H9 (cell line): ENCODE results near the gene ACTN3. TPM values are rescaled to one million over a fixed set of nuclear protein-coding genes. Genes with fewer than 3 reads are reported as not detected.

Source experiments
- DNase-seq: peaks from one replicate; pipeline ENCODE4 v3.0.0-alpha.2; 2017
- H2AFZ ChIP-seq: one replicate; pipeline ENCODE4 v1.6.1; 2013; ENCODE audit warnings: mild to moderate bottlenecking, low read length, control low read depth, moderate library complexity
- H2AK5ac ChIP-seq: 2 replicates; pipeline ENCODE4 v1.6.1; 2013; ENCODE audit warnings: low read length, control low read depth, mixed read lengths; ENCODE audit not compliant: insufficient read length
- H2BK120ac ChIP-seq: one replicate; pipeline ENCODE4 v1.6.1; 2013; ENCODE audit warnings: low read depth, mild to moderate bottlenecking, low read length, control low read depth, inconsistent platforms; ENCODE audit not compliant: poor library complexity, severe bottlenecking
- H2BK12ac ChIP-seq: 2 replicates; pipeline ENCODE4 v1.6.1; 2013; ENCODE audit warnings: low read length, control low read depth, mixed read lengths, low read depth; ENCODE audit not compliant: insufficient read length
- H2BK15ac ChIP-seq: 2 replicates; pipeline ENCODE4 v1.6.1; 2013; ENCODE audit warnings: low read depth, low read length, control low read depth
- H2BK20ac ChIP-seq: one replicate; pipeline ENCODE4 v1.6.1; 2013; ENCODE audit warnings: low read depth, mild to moderate bottlenecking, low read length, control low read depth, inconsistent platforms; ENCODE audit not compliant: poor library complexity, severe bottlenecking
- H2BK5ac ChIP-seq: 2 replicates; pipeline ENCODE4 v1.6.1; 2013; ENCODE audit warnings: low read length, control low read depth, mixed read lengths; ENCODE audit not compliant: insufficient read length
- H3K14ac ChIP-seq: 2 replicates; pipeline ENCODE4 v1.6.1; 2013; ENCODE audit warnings: low read length, control low read depth; ENCODE audit not compliant: insufficient read depth
- H3K18ac ChIP-seq: 2 replicates; pipeline ENCODE4 v1.6.1; 2013; ENCODE audit warnings: low read depth, mild to moderate bottlenecking, mixed read lengths, low read length, control low read depth; ENCODE audit not compliant: insufficient read length
- H3K23ac ChIP-seq: 2 replicates; pipeline ENCODE4 v1.6.1; 2013; ENCODE audit warnings: low read length, control low read depth, mixed read lengths, low read depth; ENCODE audit not compliant: insufficient read length
- H3K23me2 ChIP-seq: 2 replicates; pipeline ENCODE4 v1.6.1; 2013; ENCODE audit warnings: low read depth, mild to moderate bottlenecking, mixed read lengths, low read length, control low read depth; ENCODE audit not compliant: insufficient read length, poor library complexity, severe bottlenecking
- H3K27ac ChIP-seq: 2 replicates; pipeline ENCODE4 v1.5.1; 2013; ENCODE audit warnings: low read length, control low read depth, mixed read lengths, low read depth; ENCODE audit not compliant: insufficient read length
- H3K27me3 ChIP-seq: 2 replicates; pipeline ENCODE4 v1.6.1; 2013; ENCODE audit warnings: low read length, control low read depth, inconsistent platforms; ENCODE audit not compliant: insufficient read depth
- H3K4ac ChIP-seq: 2 replicates; pipeline ENCODE4 v1.6.1; 2013; ENCODE audit warnings: low read depth, mild to moderate bottlenecking, control low read depth, inconsistent platforms, low read length, moderate library complexity
- H3K4me1 ChIP-seq: 2 replicates; pipeline ENCODE4 v1.6.1; 2013; ENCODE audit warnings: low read length, control low read depth, inconsistent platforms; ENCODE audit not compliant: insufficient read depth
- H3K4me2 ChIP-seq: 2 replicates; pipeline ENCODE4 v1.6.1; 2013; ENCODE audit warnings: low read length, control low read depth, mixed read lengths; ENCODE audit not compliant: insufficient read length, insufficient read depth
- H3K56ac ChIP-seq: 2 replicates; pipeline ENCODE4 v1.6.1; 2013; ENCODE audit warnings: low read depth, mild to moderate bottlenecking, mixed read lengths, low read length, control low read depth; ENCODE audit not compliant: insufficient read length
- H3K79me1 ChIP-seq: 2 replicates; pipeline ENCODE4 v1.6.1; 2013; ENCODE audit warnings: low read depth, mild to moderate bottlenecking, moderate library complexity, low read length, control low read depth, inconsistent platforms; ENCODE audit not compliant: insufficient read depth, poor library complexity, severe bottlenecking
- H3K79me2 ChIP-seq: 2 replicates; pipeline ENCODE4 v1.6.1; 2013; ENCODE audit warnings: low read length, control low read depth, inconsistent platforms; ENCODE audit not compliant: insufficient read depth
- H3K9ac ChIP-seq: 2 replicates; pipeline ENCODE4 v1.6.1; 2013; ENCODE audit warnings: low read length, control low read depth, mixed read lengths; ENCODE audit not compliant: insufficient read length; ENCODE audit errors: extremely low read depth
- H3K9me3 ChIP-seq: one replicate; pipeline ENCODE4 v1.6.1; 2013; ENCODE audit warnings: low read depth, low read length, inconsistent platforms; ENCODE audit not compliant: control insufficient read depth
- H3T11ph ChIP-seq: one replicate; pipeline ENCODE4 v1.6.1; 2013; ENCODE audit warnings: mild to moderate bottlenecking, low read length, control low read depth, inconsistent platforms
- H4K20me1 ChIP-seq: one replicate; pipeline ENCODE4 v1.6.1; 2013; ENCODE audit not compliant: control insufficient read depth, insufficient read length, insufficient read depth
- H4K5ac ChIP-seq: 2 replicates; pipeline ENCODE4 v1.6.1; 2013; ENCODE audit warnings: low read depth, mild to moderate bottlenecking, mixed read lengths, low read length, control low read depth; ENCODE audit not compliant: insufficient read length
- H4K8ac ChIP-seq: replicated peaks from 2 replicates; pipeline ENCODE4 v1.6.1; 2013; ENCODE audit warnings: low read length, control low read depth, mixed read lengths, low read depth; ENCODE audit not compliant: insufficient read length
- H4K91ac ChIP-seq: 2 replicates; pipeline ENCODE4 v1.6.1; 2013; ENCODE audit warnings: low read depth, mild to moderate bottlenecking, moderate library complexity, mixed read lengths, low read length, control low read depth; ENCODE audit not compliant: insufficient read length
- H3K27ac Mint-ChIP-seq, 3 experiments: 2 replicates in 2 of 3; 3 replicates in 1 of 3; pipeline ENCODE4 v1.8.0; 2020 to 2021; ENCODE audit warnings: mixed read lengths in 3 of 3, mild to moderate bottlenecking in 1 of 3, moderate library complexity in 1 of 3
- H3K27me3 Mint-ChIP-seq: 2 replicates; pipeline ENCODE4 v1.8.0; 2021; ENCODE audit warnings: low read depth, mild to moderate bottlenecking, moderate library complexity, mixed read lengths
- H3K36me3 Mint-ChIP-seq, 3 experiments: 2 replicates in 2 of 3; 3 replicates in 1 of 3; pipeline ENCODE4 v1.8.0; 2020 to 2021; ENCODE audit warnings: low read depth in 3 of 3, mixed read lengths in 3 of 3; ENCODE audit not compliant: insufficient read depth in 1 of 3
- H3K4me1 Mint-ChIP-seq, 2 experiments: 2 replicates each; pipeline ENCODE4 v1.8.0; 2020; ENCODE audit warnings: mixed read lengths in 2 of 2
- H3K4me3 Mint-ChIP-seq, 2 experiments: 2 replicates in 1 of 2; 3 replicates in 1 of 2; pipeline ENCODE4 v1.8.0; 2020 to 2021; ENCODE audit warnings: mild to moderate bottlenecking in 2 of 2, mixed read lengths in 2 of 2, moderate library complexity in 1 of 2
- H3K9me3 Mint-ChIP-seq, 2 experiments: 2 replicates in 1 of 2; 3 replicates in 1 of 2; pipeline ENCODE4 v1.8.0; 2020; ENCODE audit warnings: mild to moderate bottlenecking in 2 of 2, mixed read lengths in 2 of 2, moderate library complexity in 1 of 2
- WGBS: extraction: QIAGEN DNeasy Blood & Tissue Kit; methylation state at CpG from one replicate; pipeline ENCODE4 v1.1.7; 2013; ENCODE audit warnings: missing lambda C conversion rate, low lambda C conversion rate, mixed read lengths; ENCODE audit not compliant: insufficient read length; ENCODE audit errors: extremely low coverage; 5-methylcytosine and 5-hydroxymethylcytosine counted together
- total RNA-seq: library from RNA; stranded (reverse); gene quantifications from 2 replicates; pipeline ENCODE4 v1.2.1, GENCODE V29; 2021
- TF ChIP-seq, protein P1 (sequence below): fragments of 200-600 bp; sonication (generic); conservative IDR thresholded peaks from 3 replicates; pipeline ENCODE4 v1.8.0; 2021; ENCODE audit warnings: antibody characterized with exemption, mild to moderate bottlenecking

Gene ACTN3
- total RNA-seq, 1 experiment from 2014 or later: 45.7 TPM

DNA sequence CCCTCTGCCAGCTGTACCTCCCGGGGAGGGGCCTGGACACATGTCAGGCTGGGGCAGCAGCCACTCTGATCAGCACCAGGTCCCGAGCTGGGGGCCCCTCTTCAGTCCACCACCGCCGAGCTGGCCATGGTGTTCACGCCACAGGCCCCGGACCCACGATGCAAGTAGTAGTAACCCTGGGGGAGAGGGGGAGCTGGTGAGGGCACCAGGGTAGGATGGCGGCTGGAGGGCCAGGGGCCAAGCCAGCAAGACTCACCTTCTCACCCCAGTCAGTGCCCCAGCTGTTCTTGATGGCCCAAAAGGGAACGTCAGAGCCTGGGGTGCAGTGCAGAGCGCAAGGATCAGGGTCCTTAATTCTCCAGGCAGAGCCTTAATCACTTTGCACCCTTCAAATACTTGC is 17.1 kb downstream of the ACTN3 start:
- H3K27me3 Mint-ChIP-seq: peaks cover 2% of the 10 kb centered on the region
- peaks cover 8 to 52% (median 46%) of the 10 kb centered on the region in 3 experiments for H3K36me3 Mint-ChIP-seq
- Histone ChIP-seq H3K4me1 (no peaks in the 10 kb centered on the region), H2BK20ac (no peak overlapping the region), H4K8ac (no peak overlapping the region), H3K56ac (no peak overlapping the region), H2BK12ac (no peak overlapping the region), H2BK5ac (no peak overlapping the region), H3K9ac (no peak overlapping the region), H4K20me1 (no peaks in the 10 kb centered on the region), H4K91ac (no peak overlapping the region), H3T11ph (no peak overlapping the region), H3K79me2 (no peaks in the 10 kb centered on the region), H4K5ac (no peak overlapping the region), H3K23ac (no peak overlapping the region), H2AK5ac (no peak overlapping the region), H3K79me1 (no peaks in the 10 kb centered on the region), H3K18ac (no peak overlapping the region), H3K27ac (no peak overlapping the region), H3K4me2 (no peak overlapping the region), H2BK15ac (no peak overlapping the region), H2AFZ (no peak overlapping the region), H3K9me3 (no peaks in the 10 kb centered on the region), H3K14ac (no peak overlapping the region), H2BK120ac (no peak overlapping the region), H3K4ac (no peak overlapping the region), H3K27me3 (no peaks in the 10 kb centered on the region), H3K23me2 (no peaks in the 10 kb centered on the region)
- WGBS: no CpG with 5 or more reads among the region's 10 CpGs
- no peak for DNase-seq
- TF ChIP-seq, protein P1, sequence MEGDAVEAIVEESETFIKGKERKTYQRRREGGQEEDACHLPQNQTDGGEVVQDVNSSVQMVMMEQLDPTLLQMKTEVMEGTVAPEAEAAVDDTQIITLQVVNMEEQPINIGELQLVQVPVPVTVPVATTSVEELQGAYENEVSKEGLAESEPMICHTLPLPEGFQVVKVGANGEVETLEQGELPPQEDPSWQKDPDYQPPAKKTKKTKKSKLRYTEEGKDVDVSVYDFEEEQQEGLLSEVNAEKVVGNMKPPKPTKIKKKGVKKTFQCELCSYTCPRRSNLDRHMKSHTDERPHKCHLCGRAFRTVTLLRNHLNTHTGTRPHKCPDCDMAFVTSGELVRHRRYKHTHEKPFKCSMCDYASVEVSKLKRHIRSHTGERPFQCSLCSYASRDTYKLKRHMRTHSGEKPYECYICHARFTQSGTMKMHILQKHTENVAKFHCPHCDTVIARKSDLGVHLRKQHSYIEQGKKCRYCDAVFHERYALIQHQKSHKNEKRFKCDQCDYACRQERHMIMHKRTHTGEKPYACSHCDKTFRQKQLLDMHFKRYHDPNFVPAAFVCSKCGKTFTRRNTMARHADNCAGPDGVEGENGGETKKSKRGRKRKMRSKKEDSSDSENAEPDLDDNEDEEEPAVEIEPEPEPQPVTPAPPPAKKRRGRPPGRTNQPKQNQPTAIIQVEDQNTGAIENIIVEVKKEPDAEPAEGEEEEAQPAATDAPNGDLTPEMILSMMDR: no peak
- no peaks in the 10 kb centered on the region for H3K9me3 Mint-ChIP-seq
- no peak overlapping the region for H3K4me3 Mint-ChIP-seq
- no peak overlapping the region for H3K27ac Mint-ChIP-seq
- peaks cover 6 to 9% of the 10 kb centered on the region in 2 experiments for H3K4me1 Mint-ChIP-seq
